CD14-positive monocyte (primary cell): ENCODE data around the gene LUZP1. TPM values are rescaled to one million over a fixed set of nuclear protein-coding genes. Genes with fewer than 3 reads are reported as not detected.

ENCODE experiments used
- DNase-seq, 3 donors: peaks; one replicate each; pipeline ENCODE4 v3.0.0-alpha.2; 2011 to 2022
- H2AFZ ChIP-seq: 2 replicates; pipeline ENCODE4 v1.6.0; 2012; ENCODE audit warnings: mild to moderate bottlenecking, low read depth, low read length, inconsistent platforms; ENCODE audit not compliant: insufficient read depth, poor library complexity, severe bottlenecking
- H3K27ac ChIP-seq, 2 donors: 1 replicate in 1 of 2; 2 replicates in 1 of 2; pipeline ENCODE4 v1.5.1; 2012 to 2013; ENCODE audit warnings: low read length in 2 of 2, control low read depth in 1 of 2, inconsistent platforms in 1 of 2, low read depth in 1 of 2, mild to moderate bottlenecking in 1 of 2
- H3K27me3 ChIP-seq, 2 donors: one replicate each; pipeline versions ENCODE4 v1.6.0 to v1.6.1; 2011 to 2013; ENCODE audit warnings: low read length in 2 of 2; ENCODE audit not compliant: control insufficient read depth in 2 of 2, insufficient read depth in 2 of 2
- H3K36me3 ChIP-seq, 2 donors: replicated peaks in 1 of 2; 1 replicate in 1 of 2; 2 replicates in 1 of 2; pipeline versions ENCODE4 v1.5.1 to v1.6.1; 2012 to 2013; ENCODE audit warnings: low read length in 2 of 2, control low read depth in 1 of 2, inconsistent platforms in 1 of 2, mild to moderate bottlenecking in 1 of 2; ENCODE audit not compliant: insufficient read depth in 2 of 2, control insufficient read depth in 1 of 2
- H3K4me1 ChIP-seq, 2 donors: 1 replicate in 1 of 2; 2 replicates in 1 of 2; pipeline versions ENCODE4 v1.5.1 to v1.6.1; 2012 to 2013; ENCODE audit warnings: low read length in 2 of 2, control low read depth in 1 of 2, inconsistent platforms in 1 of 2, mild to moderate bottlenecking in 1 of 2, moderate library complexity in 1 of 2; ENCODE audit not compliant: insufficient read depth in 2 of 2, control insufficient read depth in 1 of 2
- H3K4me2 ChIP-seq: replicated peaks from 2 replicates; pipeline ENCODE3; 2012; ENCODE audit warnings: low read length, moderate library complexity, mild to moderate bottlenecking; ENCODE audit not compliant: poor library complexity, severe bottlenecking; ENCODE audit errors: extremely low read depth
- H3K4me3 ChIP-seq, 3 experiments: fragments of 200-600 bp in 1 of 3; sonication (generic) in 1 of 3; replicated peaks in 1 of 3; 1 replicate in 2 of 3; 2 replicates in 1 of 3; pipeline ENCODE4 v1.5.1; 2011 to 2013; ENCODE audit warnings: low read length in 3 of 3, mild to moderate bottlenecking in 3 of 3, control low read depth in 2 of 3, low read depth in 2 of 3, inconsistent platforms in 1 of 3, moderate library complexity in 1 of 3
- H3K79me2 ChIP-seq: 2 replicates; pipeline ENCODE4 v1.6.0; 2012; ENCODE audit warnings: mild to moderate bottlenecking, control low read depth, inconsistent platforms, low read length, moderate library complexity; ENCODE audit not compliant: insufficient read depth
- H3K9ac ChIP-seq: 2 replicates; pipeline ENCODE4 v1.6.0; 2017; ENCODE audit warnings: low read length, mild to moderate bottlenecking; ENCODE audit not compliant: insufficient read depth, poor library complexity, severe bottlenecking
- H3K9me3 ChIP-seq, 2 donors: replicated peaks in 1 of 2; 1 replicate in 1 of 2; 2 replicates in 1 of 2; pipeline versions ENCODE4 v1.5.1 to v1.6.1; 2012 to 2013; ENCODE audit warnings: low read length in 2 of 2, control low read depth in 1 of 2; ENCODE audit not compliant: control insufficient read depth in 1 of 2, insufficient read depth in 1 of 2
- H4K20me1 ChIP-seq: 2 replicates; pipeline ENCODE4 v1.6.0; 2012; ENCODE audit warnings: mild to moderate bottlenecking, low read length, control low read depth, moderate library complexity; ENCODE audit not compliant: insufficient read depth
- H3K27ac Mint-ChIP-seq, 7 donors: one replicate each; pipeline ENCODE4 v1.8.0; 2020; ENCODE audit warnings: mild to moderate bottlenecking in 7 of 7, mixed read lengths in 7 of 7, moderate library complexity in 6 of 7, inconsistent platforms in 2 of 7
- H3K27me3 Mint-ChIP-seq, 3 donors: one replicate each; pipeline ENCODE4 v1.8.0; 2021 to 2022; ENCODE audit warnings: low read depth in 3 of 3, mild to moderate bottlenecking in 3 of 3, mixed read lengths in 3 of 3, moderate library complexity in 3 of 3, inconsistent platforms in 1 of 3
- H3K36me3 Mint-ChIP-seq, 2 donors: one replicate each; pipeline ENCODE4 v1.8.0; 2020; ENCODE audit warnings: mixed read lengths in 2 of 2, inconsistent platforms in 1 of 2, mild to moderate bottlenecking in 1 of 2
- H3K4me1 Mint-ChIP-seq: one replicate; pipeline ENCODE4 v1.8.0; 2020; ENCODE audit warnings: mild to moderate bottlenecking, mixed read lengths
- H3K4me3 Mint-ChIP-seq, 2 donors: one replicate each; pipeline ENCODE4 v1.8.0; 2020; ENCODE audit warnings: mild to moderate bottlenecking in 2 of 2, mixed read lengths in 2 of 2, moderate library complexity in 1 of 2
- H3K9me3 Mint-ChIP-seq, 7 donors: one replicate each; pipeline ENCODE4 v1.8.0; 2020 to 2022; ENCODE audit warnings: mixed read lengths in 7 of 7, mild to moderate bottlenecking in 6 of 7, moderate library complexity in 6 of 7, inconsistent platforms in 2 of 7
- WGBS: methylation state at CpG from one replicate; pipeline ENCODE4 v1.1.5; 2013; ENCODE audit warnings: missing lambda C conversion rate; ENCODE audit not compliant: insufficient coverage; 5-methylcytosine and 5-hydroxymethylcytosine counted together
- intact Hi-C, 2 donors: fragments of 100-400 bp; cut with micrococcal nuclease; formaldehyde crosslinking; loops; one replicate each; pipeline versions ENCODE4 v1.15.0 to v1.15.1; 2023
- polyA plus RNA-seq, 3 donors: library from polyadenylated mRNA; depleted of rRNA in 1 of 3; unstranded in 2 of 3; stranded (reverse) in 1 of 3; fragments of 300-500 nt in 2 of 3; fragments of >200 nt in 1 of 3; fragmentation: Illumina TruSeq in 2 of 3; gene quantifications; 1 replicate in 2 of 3; 2 replicates in 1 of 3; pipeline ENCODE4 v1.2.3, GENCODE V29; 2012 to 2021
- TF ChIP-seq, protein P1 (sequence below): fragments of 200-600 bp; IDR thresholded peaks from one replicate; pipeline ENCODE4 v1.8.0; 2022; ENCODE audit warnings: antibody characterized with exemption, mild to moderate bottlenecking

The LUZP1 gene
- polyA plus RNA-seq, 3 donors: 4.4 to 8.7 (median 5.8) TPM

DNA sequence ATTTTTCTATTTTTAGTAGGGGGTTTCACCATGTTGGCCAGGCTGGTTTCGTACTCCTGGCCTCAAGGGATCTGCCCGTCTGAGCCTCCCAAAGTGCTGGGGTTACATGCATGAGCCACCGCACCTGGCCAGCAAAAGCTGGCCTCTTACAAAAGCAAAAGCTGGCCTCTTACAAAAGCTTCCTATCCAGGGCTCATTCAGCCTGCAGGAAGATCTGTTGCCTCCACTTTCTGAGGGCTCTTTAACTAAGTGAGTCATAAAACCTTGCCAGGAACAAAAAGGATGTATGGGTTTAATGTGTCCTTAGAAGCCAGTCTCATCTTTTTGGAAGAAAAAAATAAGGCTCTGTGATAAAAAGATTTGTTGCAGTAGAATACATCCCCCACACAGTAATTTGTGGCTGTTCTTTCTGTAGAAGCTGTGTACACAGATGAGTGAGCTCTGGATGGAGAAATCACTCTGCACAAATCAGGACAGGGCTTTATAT is 33.6 kb upstream of the LUZP1 start:
- no peaks in the 10 kb centered on the region for H3K79me2 ChIP-seq
- no peaks in the 10 kb centered on the region for H3K27me3 ChIP-seq
- H3K36me3 ChIP-seq: no peaks in the 10 kb centered on the region
- H3K27ac Mint-ChIP-seq: no peak overlapping the region
- intact Hi-C loops: no loop called here
- H3K27me3 Mint-ChIP-seq: peaks cover 6 to 18% (median 12%) of the 10 kb centered on the region in 3 donors
- no peak overlapping the region for H3K4me3 ChIP-seq
- WGBS: 38% methylated on average over 3 of the region's 3 CpGs
- peaks cover 0 to 4% (median 2%) of the 10 kb centered on the region in 7 donors for H3K9me3 Mint-ChIP-seq
- H2AFZ ChIP-seq: no peak overlapping the region
- H3K9ac ChIP-seq: no peak overlapping the region
- no peaks in the 10 kb centered on the region for H3K4me1 ChIP-seq
- no peak overlapping the region for H3K4me2 ChIP-seq
- H3K27ac ChIP-seq: no peak overlapping the region
- DNase-seq: no peak
- no peaks in the 10 kb centered on the region for H3K9me3 ChIP-seq
- no peak overlapping the region for H3K4me3 Mint-ChIP-seq
- no peaks in the 10 kb centered on the region for H3K4me1 Mint-ChIP-seq
- TF ChIP-seq, protein P1, sequence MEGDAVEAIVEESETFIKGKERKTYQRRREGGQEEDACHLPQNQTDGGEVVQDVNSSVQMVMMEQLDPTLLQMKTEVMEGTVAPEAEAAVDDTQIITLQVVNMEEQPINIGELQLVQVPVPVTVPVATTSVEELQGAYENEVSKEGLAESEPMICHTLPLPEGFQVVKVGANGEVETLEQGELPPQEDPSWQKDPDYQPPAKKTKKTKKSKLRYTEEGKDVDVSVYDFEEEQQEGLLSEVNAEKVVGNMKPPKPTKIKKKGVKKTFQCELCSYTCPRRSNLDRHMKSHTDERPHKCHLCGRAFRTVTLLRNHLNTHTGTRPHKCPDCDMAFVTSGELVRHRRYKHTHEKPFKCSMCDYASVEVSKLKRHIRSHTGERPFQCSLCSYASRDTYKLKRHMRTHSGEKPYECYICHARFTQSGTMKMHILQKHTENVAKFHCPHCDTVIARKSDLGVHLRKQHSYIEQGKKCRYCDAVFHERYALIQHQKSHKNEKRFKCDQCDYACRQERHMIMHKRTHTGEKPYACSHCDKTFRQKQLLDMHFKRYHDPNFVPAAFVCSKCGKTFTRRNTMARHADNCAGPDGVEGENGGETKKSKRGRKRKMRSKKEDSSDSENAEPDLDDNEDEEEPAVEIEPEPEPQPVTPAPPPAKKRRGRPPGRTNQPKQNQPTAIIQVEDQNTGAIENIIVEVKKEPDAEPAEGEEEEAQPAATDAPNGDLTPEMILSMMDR: no peak
- no peaks in the 10 kb centered on the region for H3K36me3 Mint-ChIP-seq
- no peaks in the 10 kb centered on the region for H4K20me1 ChIP-seq

DNA sequence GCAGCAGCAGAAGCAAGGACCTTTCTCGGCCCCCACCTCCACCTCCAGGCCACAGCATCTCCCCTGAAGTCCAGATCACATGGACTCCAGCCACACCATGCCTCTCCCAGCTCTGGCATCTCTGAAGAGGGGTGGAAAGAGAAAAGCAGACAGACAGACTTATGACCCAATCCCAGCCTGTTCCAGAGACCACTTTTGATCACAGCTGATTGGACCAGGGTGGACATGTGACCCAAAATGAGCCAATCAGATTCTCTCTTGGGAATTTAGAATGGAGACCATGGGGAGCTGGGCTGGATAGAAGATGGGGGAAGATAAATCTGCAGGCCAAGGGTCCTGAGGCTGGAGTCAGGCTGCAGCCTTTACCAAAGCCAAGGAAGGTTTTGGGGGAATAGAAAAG is 32.2 kb upstream of the LUZP1 start:
- H3K36me3 ChIP-seq: no peaks in the 10 kb centered on the region
- H3K9ac ChIP-seq: no peak overlapping the region
- Mint-ChIP-seq H3K27ac (no peak overlapping the region), H3K36me3 (no peaks in the 10 kb centered on the region), H3K4me1 (no peaks in the 10 kb centered on the region), H3K27me3 (peaks cover 10 to 15% (median 13%) of the 10 kb centered on the region in 3 donors), H3K9me3 (peaks cover 0 to 4% (median 2%) of the 10 kb centered on the region in 7 donors), H3K4me3 (no peak overlapping the region)
- no peak overlapping the region for H3K4me3 ChIP-seq
- no peak overlapping the region for H3K27ac ChIP-seq
- TF ChIP-seq, protein P1: no peak
- no peaks in the 10 kb centered on the region for H3K9me3 ChIP-seq
- H3K79me2 ChIP-seq: no peaks in the 10 kb centered on the region
- no peak for DNase-seq
- WGBS: no CpG with 5 or more reads among the region's 1 CpG
- no peaks in the 10 kb centered on the region for H4K20me1 ChIP-seq
- no peak overlapping the region for H3K4me2 ChIP-seq
- no peak overlapping the region for H2AFZ ChIP-seq
- no peaks in the 10 kb centered on the region for H3K4me1 ChIP-seq
- H3K27me3 ChIP-seq: no peaks in the 10 kb centered on the region
- intact Hi-C loops: no loop called here
